ENCODE measurements around the gene ALG12.

The ALG12 gene

GRCh38 chr22:49886346-49887063 lies 31.7 kb downstream of the ALG12 start:
- Histone ChIP-seq H3K9me2 (replicated peaks; ENCODE audit: insufficient read depth, low read length) (no peaks in the 10 kb centered on the region), H3K4me3 (ENCODE audit: insufficient read depth, low read length, poor library complexity, severe bottlenecking) (no peak overlapping the region), H3K4me2 (ENCODE audit: low read depth, low read length, poor library complexity, severe bottlenecking) (no peak overlapping the region), H3K27ac (ENCODE audit: low read depth, low read length) (no peak overlapping the region), H3K9me3 (ENCODE audit: insufficient read depth, low read length) (no peaks in the 10 kb centered on the region), H3K27me3 (ENCODE audit: low read length) (no peaks in the 10 kb centered on the region), H2AFZ (ENCODE audit: low read depth, low read length, severe bottlenecking) (no peak overlapping the region), H3K79me2 (ENCODE audit: insufficient read depth, low read length) (peaks cover 35% of the 10 kb centered on the region), H3K36me3 (ENCODE audit: low read length) (peaks cover 17% of the 10 kb centered on the region), H3K9ac (ENCODE audit: low read length) (no peak overlapping the region), H4K20me1 (ENCODE audit: low read depth, low read length) (peaks cover 3% of the 10 kb centered on the region; the same call in 1 of the 2 replicates), H3F3A (ENCODE audit: insufficient read depth) (no peaks in the 10 kb centered on the region)
- TF ChIP-seq CTCF (IDR thresholded peaks at IDR 0.05; ENCODE audit: insufficient read depth, low read length, poor library complexity, severe bottlenecking) = no peak
- no peak for TF ChIP-seq EZH2phosphoT487 (conservative IDR thresholded peaks at IDR 0.05; ENCODE audit: low read length)

DNA sequence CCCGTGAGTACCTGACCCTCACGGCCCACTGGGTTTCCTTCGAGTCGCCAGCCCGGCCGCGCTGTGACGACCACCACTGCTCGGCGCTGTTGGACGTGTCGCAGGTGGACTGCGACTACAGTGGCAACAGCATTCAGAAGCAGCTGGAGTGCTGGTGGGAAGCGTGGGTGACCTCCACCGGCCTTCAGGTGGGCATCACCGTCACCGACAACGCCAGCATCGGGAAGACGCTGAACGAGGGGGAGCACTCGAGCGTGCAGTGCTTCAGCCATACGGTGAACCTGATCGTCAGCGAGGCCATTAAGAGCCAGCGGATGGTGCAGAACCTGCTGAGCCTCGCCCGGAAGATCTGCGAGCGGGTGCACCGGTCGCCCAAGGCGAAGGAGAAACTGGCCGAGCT lies 32.4 kb downstream of the ALG12 start:
- TF ChIP-seq EZH2phosphoT487 (conservative IDR thresholded peaks at IDR 0.05; ENCODE audit: low read length) (no peak), CTCF (IDR thresholded peaks at IDR 0.05; ENCODE audit: insufficient read depth, low read length, poor library complexity, severe bottlenecking) (no peak)
- Histone ChIP-seq H3K9me2 (replicated peaks; ENCODE audit: insufficient read depth, low read length) (no peaks in the 10 kb centered on the region), H3K27me3 (ENCODE audit: low read length) (no peaks in the 10 kb centered on the region), H3K9me3 (ENCODE audit: insufficient read depth, low read length) (no peaks in the 10 kb centered on the region), H3K79me2 (ENCODE audit: insufficient read depth, low read length) (peaks cover 41% of the 10 kb centered on the region), H3F3A (ENCODE audit: insufficient read depth) (no peaks in the 10 kb centered on the region), H3K27ac (ENCODE audit: low read depth, low read length) (no peak overlapping the region), H3K4me2 (ENCODE audit: low read depth, low read length, poor library complexity, severe bottlenecking) (no peak overlapping the region), H2AFZ (ENCODE audit: low read depth, low read length, severe bottlenecking) (no peak overlapping the region), H3K9ac (ENCODE audit: low read length) (no peak overlapping the region), H3K36me3 (ENCODE audit: low read length) (peaks cover 17% of the 10 kb centered on the region), H3K4me3 (ENCODE audit: insufficient read depth, low read length, poor library complexity, severe bottlenecking) (no peak overlapping the region), H4K20me1 (ENCODE audit: low read depth, low read length) (peaks cover 3% of the 10 kb centered on the region; the same call in 1 of the 2 replicates)

- no peak overlapping the region for H3K4me3 ChIP-seq (ENCODE audit: insufficient read depth, low read length, poor library complexity, severe bottlenecking)
- H3K9me2 ChIP-seq (replicated peaks; ENCODE audit: insufficient read depth, low read length) = no peaks in the 10 kb centered on the region
- H3F3A ChIP-seq (ENCODE audit: insufficient read depth) = no peaks in the 10 kb centered on the region
- H2AFZ ChIP-seq (ENCODE audit: low read depth, low read length, severe bottlenecking) = no peak overlapping the region
- peaks cover 47% of the 10 kb centered on the region for H3K79me2 ChIP-seq (ENCODE audit: insufficient read depth, low read length)
- peaks cover 3% of the 10 kb centered on the region; the same call in 1 of the 2 replicates for H4K20me1 ChIP-seq (ENCODE audit: low read depth, low read length)
- no peaks in the 10 kb centered on the region for H3K9me3 ChIP-seq (ENCODE audit: insufficient read depth, low read length)
- H3K36me3 ChIP-seq (ENCODE audit: low read length) = peaks cover 17% of the 10 kb centered on the region
- TF ChIP-seq CTCF (IDR thresholded peaks at IDR 0.05; ENCODE audit: insufficient read depth, low read length, poor library complexity, severe bottlenecking) (no peak), EZH2phosphoT487 (conservative IDR thresholded peaks at IDR 0.05; ENCODE audit: low read length) (no peak)
- no peak overlapping the region for H3K27ac ChIP-seq (ENCODE audit: low read depth, low read length)
- no peak overlapping the region for H3K4me2 ChIP-seq (ENCODE audit: low read depth, low read length, poor library complexity, severe bottlenecking)
- H3K9ac ChIP-seq (ENCODE audit: low read length) = no peak overlapping the region
- no peaks in the 10 kb centered on the region for H3K27me3 ChIP-seq (ENCODE audit: low read length)
These were observed 33.0 kb downstream of the ALG12 start for GRCh38 chr22:49885281-49885680.

Data from SU-DHL-6 (cell line).